Fibroblast of pulmonary artery (primary cell): ENCODE measurements around the gene GABBR1.

Experiments used
- DNase-seq: peaks from one replicate; pipeline ENCODE4 v3.0.0-alpha.2; 2010; ENCODE audit warnings: low read depth
- H3K4me3 ChIP-seq: replicated peaks from 2 replicates; pipeline ENCODE4 v1.5.1; 2011; ENCODE audit warnings: low read depth, mild to moderate bottlenecking, control low read depth, low read length, moderate library complexity
- TF ChIP-seq, protein P1 (sequence below): IDR thresholded peaks from 2 replicates; pipeline ENCODE4 v1.5.1; 2011; ENCODE audit warnings: mild to moderate bottlenecking, control low read depth, low read length, inconsistent platforms; ENCODE audit errors: missing control alignments

GABBR1 gene

DNA sequence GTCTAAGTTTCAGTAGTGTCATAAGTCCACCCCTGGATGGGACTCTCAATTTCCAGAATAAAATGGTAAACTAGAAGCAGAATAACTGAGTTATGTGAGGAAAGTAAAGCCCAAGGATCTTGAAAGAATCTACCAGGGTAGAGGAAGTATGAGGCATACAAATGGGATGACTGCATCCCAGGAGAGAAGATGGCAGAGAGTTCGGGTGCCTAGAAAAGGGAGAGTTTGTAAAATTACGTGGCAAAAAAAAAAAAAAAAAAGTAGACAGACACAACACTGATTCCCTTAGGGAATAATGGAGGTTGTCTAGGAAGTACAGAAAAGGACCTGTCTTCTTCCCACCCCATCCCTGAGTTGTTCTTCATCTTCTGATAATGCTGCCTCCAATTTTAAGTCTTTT is 3.4 kb downstream of the GABBR1 start:
- DNase-seq: no peak
- TF ChIP-seq, protein P1, sequence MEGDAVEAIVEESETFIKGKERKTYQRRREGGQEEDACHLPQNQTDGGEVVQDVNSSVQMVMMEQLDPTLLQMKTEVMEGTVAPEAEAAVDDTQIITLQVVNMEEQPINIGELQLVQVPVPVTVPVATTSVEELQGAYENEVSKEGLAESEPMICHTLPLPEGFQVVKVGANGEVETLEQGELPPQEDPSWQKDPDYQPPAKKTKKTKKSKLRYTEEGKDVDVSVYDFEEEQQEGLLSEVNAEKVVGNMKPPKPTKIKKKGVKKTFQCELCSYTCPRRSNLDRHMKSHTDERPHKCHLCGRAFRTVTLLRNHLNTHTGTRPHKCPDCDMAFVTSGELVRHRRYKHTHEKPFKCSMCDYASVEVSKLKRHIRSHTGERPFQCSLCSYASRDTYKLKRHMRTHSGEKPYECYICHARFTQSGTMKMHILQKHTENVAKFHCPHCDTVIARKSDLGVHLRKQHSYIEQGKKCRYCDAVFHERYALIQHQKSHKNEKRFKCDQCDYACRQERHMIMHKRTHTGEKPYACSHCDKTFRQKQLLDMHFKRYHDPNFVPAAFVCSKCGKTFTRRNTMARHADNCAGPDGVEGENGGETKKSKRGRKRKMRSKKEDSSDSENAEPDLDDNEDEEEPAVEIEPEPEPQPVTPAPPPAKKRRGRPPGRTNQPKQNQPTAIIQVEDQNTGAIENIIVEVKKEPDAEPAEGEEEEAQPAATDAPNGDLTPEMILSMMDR: no peak
- H3K4me3 ChIP-seq: no peak overlapping the region

DNA sequence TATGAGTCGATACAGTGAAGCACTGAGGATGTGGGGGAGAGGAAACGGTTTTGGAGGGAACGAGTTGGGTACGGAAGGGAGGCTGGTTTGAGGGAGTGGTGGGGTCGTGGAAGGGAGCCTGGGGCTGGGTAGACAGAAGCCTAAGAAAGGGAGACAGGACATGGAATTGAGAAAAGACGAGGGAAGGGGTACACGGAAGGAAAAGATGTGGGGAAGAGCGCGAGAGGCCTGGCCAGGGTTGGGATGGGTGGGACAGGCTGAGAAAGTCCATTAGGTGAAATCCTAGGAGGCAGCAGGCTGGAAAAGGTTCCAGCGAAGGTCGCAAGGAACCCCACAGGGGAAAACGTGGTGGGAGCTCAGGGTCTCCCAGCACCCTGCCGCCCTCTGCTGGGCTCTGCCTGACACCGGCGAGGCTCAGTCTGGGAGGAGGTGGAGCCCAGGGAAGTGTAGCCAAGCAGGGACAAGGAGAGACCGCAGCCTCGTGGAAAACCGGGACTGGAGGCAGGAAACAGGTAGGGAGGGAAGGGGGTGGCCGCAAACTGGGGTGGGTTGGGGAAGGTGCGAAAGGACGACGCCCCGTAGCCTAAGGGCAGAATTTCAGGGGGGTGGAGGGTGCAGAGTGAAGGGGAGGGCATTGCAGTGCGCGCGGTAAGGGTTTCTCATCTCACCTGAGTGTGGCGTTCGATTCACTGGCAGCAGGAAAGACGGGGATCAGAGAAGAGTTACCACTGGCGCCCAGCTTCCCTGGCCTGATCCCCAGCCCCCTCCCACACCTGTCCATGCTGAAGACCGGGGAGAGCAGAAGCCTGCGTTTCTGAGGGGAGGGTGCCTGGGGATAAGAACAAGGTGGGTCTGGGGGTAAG is 4.3 kb downstream of the GABBR1 start:
- H3K4me3 ChIP-seq: peak overlapping the region; percentile 76
- peak; percentile 79 for DNase-seq
- TF ChIP-seq, protein P1: peak; percentile 86

DNA sequence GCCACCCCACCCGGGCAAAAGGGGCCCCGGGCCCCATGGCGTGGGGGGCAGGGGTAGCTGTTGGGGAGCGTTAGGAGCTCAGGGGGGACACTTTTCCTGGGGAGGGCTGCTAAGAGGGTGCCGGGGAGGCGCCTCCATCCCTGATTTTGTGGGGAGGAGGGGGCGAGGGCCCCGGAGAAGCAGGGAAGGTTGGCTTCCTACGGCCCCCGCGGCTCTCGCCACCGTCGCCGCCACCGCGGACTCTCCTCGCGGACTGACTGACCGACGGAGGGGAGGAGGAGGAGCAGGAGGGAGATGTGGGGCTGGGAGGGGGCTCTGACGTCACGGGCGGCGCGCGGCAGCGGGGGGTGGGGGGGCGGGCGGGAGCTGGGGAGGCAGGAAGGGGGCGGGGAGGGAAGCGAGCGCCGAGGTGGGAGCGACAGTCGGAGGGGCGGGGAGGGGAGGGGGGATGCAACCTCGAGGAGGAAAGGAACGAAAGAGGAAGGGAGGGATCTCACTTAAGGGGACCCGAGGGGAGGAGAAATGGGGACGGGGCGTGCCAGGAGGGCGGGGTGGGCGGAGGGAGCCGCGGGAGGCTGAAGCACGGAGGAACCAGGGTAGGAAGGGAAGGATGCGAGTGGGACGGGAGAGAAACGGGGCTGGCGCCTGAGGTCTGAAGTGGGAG is 5.1 kb downstream of the GABBR1 start:
- DNase-seq: peak; percentile 93

DNA sequence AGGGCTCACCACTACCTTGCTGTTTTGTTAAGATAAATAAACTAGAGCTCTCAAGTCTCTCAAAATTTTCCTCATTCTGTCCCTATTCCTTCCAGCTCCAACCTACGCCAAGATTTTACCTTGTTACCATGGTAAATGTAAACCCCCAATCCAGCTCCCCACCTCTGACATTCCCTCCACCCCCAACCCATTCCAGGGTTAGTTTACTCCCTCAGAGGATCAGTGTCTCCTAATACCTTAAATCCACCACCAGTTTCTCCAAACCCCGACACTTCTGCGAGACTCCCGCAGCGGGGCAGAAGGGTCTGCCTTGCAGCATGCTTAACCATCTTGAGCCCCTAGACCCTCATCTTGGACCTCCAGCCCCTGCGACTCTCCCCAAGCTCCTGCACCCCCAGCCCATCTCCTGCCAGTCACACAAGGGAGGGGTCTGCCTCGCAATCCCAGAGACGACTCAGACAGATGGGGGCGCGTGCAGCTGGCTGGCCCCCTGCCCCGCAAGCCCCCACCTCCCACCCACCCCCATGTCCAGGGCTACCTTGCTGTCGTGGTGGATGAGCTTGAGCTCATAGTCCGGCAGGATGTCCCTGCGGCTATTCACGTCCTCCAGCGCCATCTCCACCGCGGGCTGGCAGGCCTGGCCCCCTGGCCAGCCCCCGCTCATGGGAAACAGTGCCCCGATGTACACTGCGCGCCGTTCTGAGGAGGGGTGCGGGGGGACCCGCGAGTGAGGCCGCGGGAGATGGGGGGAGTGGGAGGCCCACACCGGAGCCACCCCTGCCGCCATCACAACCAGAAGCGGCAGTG is 5.8 kb downstream of the GABBR1 start:
- TF ChIP-seq, protein P1: no peak
- peak overlapping the region; percentile 76 for H3K4me3 ChIP-seq
- DNase-seq: no peak

More for the DNA sequence above, 5.1 kb downstream of the GABBR1 start:
- peak overlapping the region; percentile 76 for H3K4me3 ChIP-seq
- TF ChIP-seq, protein P1: no peak

DNA sequence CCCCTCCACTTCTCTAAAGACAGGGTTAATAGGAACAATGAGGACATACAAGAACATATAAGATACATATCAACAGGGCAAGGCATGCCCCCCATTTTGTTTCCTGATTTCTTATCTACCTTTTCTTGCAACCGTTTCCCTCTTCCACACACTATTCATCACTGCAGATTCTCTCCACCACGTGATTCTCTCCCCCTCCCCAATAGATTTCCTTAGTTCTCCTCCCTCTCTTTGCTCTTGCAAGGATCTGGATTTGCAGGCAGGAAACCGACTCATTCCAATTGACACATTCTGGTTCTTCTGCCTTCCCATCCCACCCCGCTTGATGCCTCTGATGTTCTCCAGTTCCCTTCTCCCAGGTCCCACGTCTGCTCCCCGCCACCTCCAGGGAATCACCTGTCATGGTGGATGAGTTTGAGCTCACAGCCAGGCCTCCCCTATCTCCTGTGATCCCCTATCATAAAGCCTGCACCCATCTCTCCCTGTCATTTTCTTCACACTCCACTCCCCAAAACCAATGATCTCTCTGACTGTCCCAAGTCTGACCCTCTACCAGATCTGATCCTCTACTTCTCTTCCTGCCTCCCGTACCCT is 7.5 kb downstream of the GABBR1 start:
- no peak overlapping the region for H3K4me3 ChIP-seq
- TF ChIP-seq, protein P1: no peak
- no peak for DNase-seq

DNA sequence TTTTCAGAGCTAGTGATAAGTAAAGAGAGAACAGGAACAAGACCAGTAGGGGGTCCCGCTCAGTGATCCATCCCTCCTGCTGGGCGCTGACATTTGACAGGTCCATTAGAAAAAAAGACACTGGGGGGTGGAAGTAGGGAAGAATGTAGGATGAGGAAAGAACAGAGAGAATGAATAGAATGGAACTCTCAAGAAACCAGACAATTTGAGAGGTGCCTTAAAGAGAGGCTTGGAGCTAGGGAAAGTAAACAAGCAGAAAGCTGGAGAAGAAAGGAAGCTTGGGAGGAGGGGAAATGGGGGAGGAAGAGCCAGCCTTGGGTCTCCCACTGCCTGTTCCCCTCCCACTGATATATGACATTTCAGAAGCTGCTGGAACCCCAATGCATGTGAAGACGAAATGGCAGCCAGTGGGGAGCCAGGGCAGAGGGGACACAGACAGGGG is 8.4 kb downstream of the GABBR1 start:
- DNase-seq: no peak
- TF ChIP-seq, protein P1: no peak

More for the DNA sequence above, 8.4 kb downstream of the GABBR1 start:
- no peak overlapping the region for H3K4me3 ChIP-seq
